HepG2 (cell line): ENCODE data around the gene RB1. TPM values are rescaled to one million over a fixed set of nuclear protein-coding genes. Genes with fewer than 3 reads are reported as not detected.

Source experiments
- ATAC-seq: fragments of 200-7000 bp; cut with Tn5 transposase; 3 replicates; pipeline ENCODE4 v1.9.1; 2020; ENCODE audit warnings: mild to moderate bottlenecking, moderate library complexity
- BruUV-seq: library from RNA; stranded (reverse); fragments of 400-500 nt; replicated peaks from 2 replicates; lab custom pipeline; 2021; lab: Mats Ljungman, UMichigan
- CTCF ChIA-PET: fragments of 300-600 bp; formaldehyde crosslinking; extraction: SDS; loops from one replicate; lab custom pipeline; 2021; ENCODE audit warnings: low total read pairs, inconsistent platforms, low intra/inter-chr PET ratio; lab: Yijun Ruan, JAX
- POLR2A ChIA-PET: fragments of 350-600 bp; sonication (Branson Sonifier 250); formaldehyde crosslinking; loops from one replicate; lab custom pipeline; 2020; ENCODE audit warnings: antibody characterized with exemption, inconsistent platforms; lab: Yijun Ruan, JAX
- DNase-seq: peaks from one replicate; pipeline ENCODE4 v3.0.0-alpha.2; 2015; ENCODE audit warnings: low spot score
- FAIRE-seq: peaks from 3 replicates; lab custom pipeline; 2011; peaks lifted over from hg19 to GRCh38; lab: Jason Lieb, UNC
- H2AFZ ChIP-seq: one replicate; pipeline ENCODE4 v1.6.1; 2011; ENCODE audit warnings: low read length, inconsistent platforms
- H3K27ac ChIP-seq: fragments of 300-600 bp; 3 replicates; pipeline ENCODE4 v1.8.0; 2011; ENCODE audit warnings: mixed run types, mild to moderate bottlenecking, mixed read lengths, low read length, inconsistent platforms; ENCODE audit not compliant: insufficient read depth; ENCODE audit errors: extremely low read length
- H3K27me3 ChIP-seq, 2 experiments: fragments of 200-600 bp in 1 of 2; 2 replicates in 1 of 2; 3 replicates in 1 of 2; pipeline versions ENCODE4 v1.6.0 to v1.8.0; 2011; ENCODE audit warnings: low read length in 2 of 2, mild to moderate bottlenecking in 2 of 2, moderate library complexity in 2 of 2, inconsistent platforms in 1 of 2; ENCODE audit not compliant: insufficient read depth in 2 of 2, control insufficient read depth in 1 of 2
- H3K36me3 ChIP-seq, 2 experiments: fragments of 200-600 bp in 1 of 2; replicated peaks in 1 of 2; 2 replicates in 1 of 2; 3 replicates in 1 of 2; pipeline versions ENCODE4 v1.5.1 to v1.8.0; 2011; ENCODE audit warnings: low read length in 2 of 2, inconsistent platforms in 1 of 2; ENCODE audit not compliant: insufficient read depth in 2 of 2, control insufficient read depth in 1 of 2
- H3K4me1 ChIP-seq: 2 replicates; pipeline ENCODE4 v1.5.1; 2012; ENCODE audit warnings: low read length, inconsistent platforms; ENCODE audit not compliant: insufficient read depth
- H3K4me2 ChIP-seq: 2 replicates; pipeline ENCODE4 v1.6.0; 2011; ENCODE audit warnings: low read depth, low read length, inconsistent platforms
- H3K4me3 ChIP-seq, 3 experiments: fragments of 200-600 bp in 1 of 3; sonication (generic), shearing (Covaris generic) in 1 of 3; replicated peaks in 1 of 3; 2 replicates each; pipeline ENCODE4 v1.5.1; 2011 to 2016; ENCODE audit warnings: low read length in 3 of 3, inconsistent platforms in 2 of 3, low read depth in 2 of 3, mild to moderate bottlenecking in 2 of 3, control low read depth in 1 of 3, mixed read lengths in 1 of 3; ENCODE audit not compliant: insufficient read depth in 1 of 3
- H3K79me2 ChIP-seq: one replicate; pipeline ENCODE4 v1.6.1; 2011; ENCODE audit warnings: low read length, inconsistent platforms; ENCODE audit not compliant: insufficient read depth
- H3K9ac ChIP-seq: 2 replicates; pipeline ENCODE4 v1.6.0; 2011; ENCODE audit warnings: mild to moderate bottlenecking, low read depth, low read length, inconsistent platforms; ENCODE audit not compliant: insufficient read depth
- H3K9me3 ChIP-seq: 2 replicates; pipeline ENCODE4 v1.5.1; 2012; ENCODE audit warnings: mild to moderate bottlenecking, low read length
- H4K20me1 ChIP-seq: 2 replicates; pipeline ENCODE4 v1.6.0; 2011; ENCODE audit warnings: inconsistent platforms, mild to moderate bottlenecking, low read length, moderate library complexity; ENCODE audit not compliant: insufficient read depth
- BCL3 ChIP-seq: sonication (generic); formaldehyde crosslinking; IDR thresholded peaks from 2 replicates; pipeline ENCODE4 v1.5.1; 2020; ENCODE audit warnings: mild to moderate bottlenecking, missing genetic modification reagents, moderate library complexity
- CBFB ChIP-seq: sonication (generic); formaldehyde crosslinking; IDR thresholded peaks from 2 replicates; pipeline ENCODE4 v1.4.0; 2020; ENCODE audit warnings: missing genetic modification reagents
- FOXP1 ChIP-seq, 2 experiments: fragments of 450-650 bp in 1 of 2; IDR thresholded peaks; 2 replicates each; pipeline ENCODE4 v1.6.1; 2017 to 2018; ENCODE audit warnings: antibody characterized with exemption in 1 of 2
- MIER3 ChIP-seq: IDR thresholded peaks from 2 replicates; pipeline ENCODE4 v1.6.1; 2016; ENCODE audit warnings: missing compliant biosample characterization, borderline replicate concordance
- NR2F6 ChIP-seq, 2 experiments: IDR thresholded peaks; 2 replicates each; pipeline ENCODE4 v1.6.1; 2016; ENCODE audit warnings: antibody characterized with exemption in 1 of 2, mild to moderate bottlenecking in 1 of 2
- PAWR ChIP-seq: sonication (generic); formaldehyde crosslinking; IDR thresholded peaks from 2 replicates; pipeline ENCODE4 v1.4.0; 2020; ENCODE audit warnings: missing genetic modification reagents, mild to moderate bottlenecking, borderline replicate concordance
- PPARG ChIP-seq: conservative IDR thresholded peaks from 2 replicates; pipeline ENCODE4 v1.6.1; 2016; ENCODE audit warnings: missing biosample characterization, missing genetic modification reagents
- REPIN1 ChIP-seq: sonication (generic); formaldehyde crosslinking; IDR thresholded peaks from 2 replicates; pipeline ENCODE4 v1.8.0; 2022; ENCODE audit warnings: missing genetic modification reagents, low read depth, mild to moderate bottlenecking, borderline replicate concordance
- SRSF4 ChIP-seq: fragments of 200-400 bp; formaldehyde crosslinking; IDR thresholded peaks from one replicate; pipeline ENCODE4 v1.6.1; 2018; ENCODE audit warnings: mild to moderate bottlenecking, low read depth, low read length, moderate library complexity; ENCODE audit not compliant: poor library complexity, severe bottlenecking
- TAF15 ChIP-seq: fragments of 200-400 bp; formaldehyde crosslinking; IDR thresholded peaks from one replicate; pipeline ENCODE4 v1.6.1; 2018; ENCODE audit warnings: mild to moderate bottlenecking, low read depth, low read length; ENCODE audit not compliant: poor library complexity, severe bottlenecking
- ZFP37 ChIP-seq: sonication (generic); formaldehyde crosslinking; IDR thresholded peaks from 2 replicates; pipeline ENCODE4 v1.4.0; 2020; ENCODE audit warnings: missing genetic modification reagents, borderline replicate concordance
- ZNF251 ChIP-seq: sonication (generic); formaldehyde crosslinking; IDR thresholded peaks from 2 replicates; pipeline ENCODE4 v1.9.0; 2021; ENCODE audit warnings: mild to moderate bottlenecking, missing genetic modification reagents
- ZNF3 ChIP-seq: IDR thresholded peaks from 2 replicates; pipeline ENCODE4 v1.7.0; 2017; ENCODE audit warnings: inconsistent platforms
- ZNF354B ChIP-seq: sonication (generic); formaldehyde crosslinking; IDR thresholded peaks from 2 replicates; pipeline ENCODE4 v1.8.0; 2022; ENCODE audit warnings: mild to moderate bottlenecking, missing genetic modification reagents
- ZNF577 ChIP-seq: sonication (generic); formaldehyde crosslinking; IDR thresholded peaks from 2 replicates; pipeline ENCODE4 v1.4.0; 2020; ENCODE audit warnings: mild to moderate bottlenecking, low read depth, missing genetic modification reagents, borderline replicate concordance
- WGBS: methylation state at CpG from one replicate; pipeline ENCODE4 v1.1.6; 2017; ENCODE audit warnings: low lambda C conversion rate; 5-methylcytosine and 5-hydroxymethylcytosine counted together
- in situ Hi-C: cut with HindIII; loops from 2 replicates; pipeline ENCODE4 v1.10.0; 2017; ENCODE audit warnings: low pct_unique_long_range_greater_than_20kb; ENCODE audit not compliant: extremely low pct_ligation_motif_present
- intact Hi-C: fragments of 100-400 bp; cut with micrococcal nuclease; formaldehyde crosslinking; loops from one replicate; pipeline ENCODE4 v1.10.0; 2022; ENCODE audit not compliant: unreplicated experiment
- polyA plus RNA-seq, 8 experiments: library from polyadenylated mRNA; depleted of rRNA in 3 of 8; stranded (reverse) in 7 of 8; unstranded in 1 of 8; fragments of >200 nt; fragmentation: Illumina TruSeq in 4 of 8; extraction: Trizol in 4 of 8; gene quantifications; 2 replicates each; pipeline versions ENCODE4 v1.2.1 to v1.2.3, GENCODE V29; 2011 to 2016; ENCODE audit warnings: low read depth in 4 of 8, missing spikeins in 1 of 8, mixed read lengths in 1 of 8; ENCODE audit not compliant: insufficient read depth in 1 of 8
- total RNA-seq, 5 experiments: library from RNA; depleted of rRNA; stranded (reverse); fragments of >200 nt; fragmentation: Illumina TruSeq; extraction: Trizol; gene quantifications; 2 replicates each; pipeline ENCODE4 v1.2.3, GENCODE V29; 2016; ENCODE audit warnings: low read depth in 1 of 5
- TF ChIP-seq, protein P1 (sequence below): sonication (generic); formaldehyde crosslinking; IDR thresholded peaks from 2 replicates; pipeline ENCODE4 v1.4.0; 2020; ENCODE audit warnings: low read depth, missing genetic modification reagents
- TF ChIP-seq, protein P2 (sequence below): sonication (generic); formaldehyde crosslinking; IDR thresholded peaks from 2 replicates; pipeline ENCODE4 v1.4.0; 2020; ENCODE audit warnings: mild to moderate bottlenecking, missing genetic modification reagents

Gene RB1
- total and polyA plus RNA-seq, 2 of the 13 experiments (the other 11 are each of a cell fraction or from before 2014, with no cell fraction given): 15.6 to 23.7 TPM

DNA sequence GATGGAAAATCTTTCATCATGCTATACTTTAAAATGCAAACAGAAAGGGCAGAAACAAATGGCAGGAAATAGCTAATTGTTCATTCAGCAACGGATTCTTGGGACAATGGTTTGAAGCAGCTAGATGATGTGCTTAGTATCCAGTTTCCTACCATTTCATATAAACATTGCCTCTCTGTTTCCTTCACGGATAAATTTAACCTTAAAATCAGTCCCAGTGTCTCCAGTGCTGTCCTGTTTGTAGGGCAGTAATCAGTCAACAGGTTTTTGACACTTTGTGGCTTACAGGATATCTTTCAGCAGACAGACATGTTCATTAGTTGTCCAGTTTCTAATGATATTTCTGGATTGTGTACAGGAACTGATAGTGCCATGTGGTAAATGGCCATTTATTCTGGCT is 24.7 kb upstream of the RB1 start (continued):
- TF ChIP-seq ZNF354B (CRISPR knock-in tag): no peak

DNA sequence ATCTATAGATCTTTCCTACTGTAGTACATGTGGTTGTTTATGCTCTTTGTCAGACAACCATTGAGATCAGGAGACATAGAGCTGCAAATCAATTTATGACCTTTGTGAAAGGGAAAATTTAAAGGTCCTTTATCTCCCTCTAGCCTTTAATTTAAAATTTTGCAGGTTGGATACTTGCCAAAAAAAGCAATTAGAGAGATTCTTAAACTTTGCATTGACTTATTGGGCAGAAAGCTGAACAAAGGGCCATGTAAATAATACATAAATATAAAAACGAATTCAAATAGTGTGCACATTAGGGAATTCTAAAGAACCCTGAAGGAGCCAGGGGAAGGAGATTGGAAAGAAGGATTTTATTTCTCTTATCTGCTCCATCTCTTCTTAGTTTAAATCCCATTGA is 22.0 kb upstream of the RB1 start:
- Histone ChIP-seq H3K36me3 (no peaks in the 10 kb centered on the region), H3K27ac (no peak overlapping the region), H3K27me3 (no peaks in the 10 kb centered on the region), H3K4me1 (peaks cover 6% of the 10 kb centered on the region; the same call in 1 of the 2 replicates), H3K79me2 (no peaks in the 10 kb centered on the region), H3K9me3 (no peaks in the 10 kb centered on the region), H3K4me2 (no peak overlapping the region), H3K9ac (no peak overlapping the region), H2AFZ (no peak overlapping the region), H4K20me1 (no peaks in the 10 kb centered on the region), H3K4me3 (no peak overlapping the region)
- BruUV-seq: no TSS peak
- intact Hi-C loops: no loop called here
- FAIRE-seq (no peak), ATAC-seq (no peak), DNase-seq (no peak)
- ChIA-PET POLR2A (no interaction called here), CTCF (no interaction called here)
- 24% methylated on average over 1 of the region's 1 CpG for WGBS
- in situ Hi-C loops: no loop called here
- TF ChIP-seq CBFB (CRISPR knock-in tag) (no peak), TAF15 (no peak), REPIN1 (CRISPR knock-in tag) (no peak), SRSF4 (no peak), NR2F6 (IDR thresholded peaks at IDR 0.05) (no peak), NR2F6 (CRISPR knock-in tag; IDR thresholded peaks at IDR 0.05) (no peak), ZNF577 (CRISPR knock-in tag) (no peak), ZNF3 (CRISPR knock-in tag) (no peak), FOXP1 (IDR thresholded peaks at IDR 0.05) (no peak), FOXP1 (CRISPR knock-in tag; IDR thresholded peaks at IDR 0.05) (no peak), PPARG (no peak), ZNF251 (CRISPR knock-in tag) (no peak), PAWR (CRISPR knock-in tag) (no peak), ZFP37 (no peak), MIER3 (CRISPR knock-in tag) (no peak), BCL3 (CRISPR knock-in tag) (no peak)
- TF ChIP-seq, protein P1, sequence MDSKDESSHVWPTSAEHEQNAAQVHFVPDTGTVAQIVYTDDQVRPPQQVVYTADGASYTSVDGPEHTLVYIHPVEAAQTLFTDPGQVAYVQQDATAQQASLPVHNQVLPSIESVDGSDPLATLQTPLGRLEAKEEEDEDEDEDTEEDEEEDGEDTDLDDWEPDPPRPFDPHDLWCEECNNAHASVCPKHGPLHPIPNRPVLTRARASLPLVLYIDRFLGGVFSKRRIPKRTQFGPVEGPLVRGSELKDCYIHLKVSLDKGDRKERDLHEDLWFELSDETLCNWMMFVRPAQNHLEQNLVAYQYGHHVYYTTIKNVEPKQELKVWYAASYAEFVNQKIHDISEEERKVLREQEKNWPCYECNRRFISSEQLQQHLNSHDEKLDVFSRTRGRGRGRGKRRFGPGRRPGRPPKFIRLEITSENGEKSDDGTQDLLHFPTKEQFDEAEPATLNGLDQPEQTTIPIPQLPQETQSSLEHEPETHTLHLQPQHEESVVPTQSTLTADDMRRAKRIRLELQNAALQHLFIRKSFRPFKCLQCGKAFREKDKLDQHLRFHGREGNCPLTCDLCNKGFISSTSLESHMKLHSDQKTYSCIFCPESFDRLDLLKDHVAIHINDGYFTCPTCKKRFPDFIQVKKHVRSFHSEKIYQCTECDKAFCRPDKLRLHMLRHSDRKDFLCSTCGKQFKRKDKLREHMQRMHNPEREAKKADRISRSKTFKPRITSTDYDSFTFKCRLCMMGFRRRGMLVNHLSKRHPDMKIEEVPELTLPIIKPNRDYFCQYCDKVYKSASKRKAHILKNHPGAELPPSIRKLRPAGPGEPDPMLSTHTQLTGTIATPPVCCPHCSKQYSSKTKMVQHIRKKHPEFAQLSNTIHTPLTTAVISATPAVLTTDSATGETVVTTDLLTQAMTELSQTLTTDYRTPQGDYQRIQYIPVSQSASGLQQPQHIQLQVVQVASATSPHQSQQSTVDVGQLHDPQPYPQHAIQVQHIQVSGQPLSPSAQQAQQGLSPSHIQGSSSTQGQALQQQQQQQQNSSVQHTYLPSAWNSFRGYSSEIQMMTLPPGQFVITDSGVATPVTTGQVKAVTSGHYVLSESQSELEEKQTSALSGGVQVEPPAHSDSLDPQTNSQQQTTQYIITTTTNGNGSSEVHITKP (CRISPR knock-in tag): no peak
- TF ChIP-seq, protein P2, sequence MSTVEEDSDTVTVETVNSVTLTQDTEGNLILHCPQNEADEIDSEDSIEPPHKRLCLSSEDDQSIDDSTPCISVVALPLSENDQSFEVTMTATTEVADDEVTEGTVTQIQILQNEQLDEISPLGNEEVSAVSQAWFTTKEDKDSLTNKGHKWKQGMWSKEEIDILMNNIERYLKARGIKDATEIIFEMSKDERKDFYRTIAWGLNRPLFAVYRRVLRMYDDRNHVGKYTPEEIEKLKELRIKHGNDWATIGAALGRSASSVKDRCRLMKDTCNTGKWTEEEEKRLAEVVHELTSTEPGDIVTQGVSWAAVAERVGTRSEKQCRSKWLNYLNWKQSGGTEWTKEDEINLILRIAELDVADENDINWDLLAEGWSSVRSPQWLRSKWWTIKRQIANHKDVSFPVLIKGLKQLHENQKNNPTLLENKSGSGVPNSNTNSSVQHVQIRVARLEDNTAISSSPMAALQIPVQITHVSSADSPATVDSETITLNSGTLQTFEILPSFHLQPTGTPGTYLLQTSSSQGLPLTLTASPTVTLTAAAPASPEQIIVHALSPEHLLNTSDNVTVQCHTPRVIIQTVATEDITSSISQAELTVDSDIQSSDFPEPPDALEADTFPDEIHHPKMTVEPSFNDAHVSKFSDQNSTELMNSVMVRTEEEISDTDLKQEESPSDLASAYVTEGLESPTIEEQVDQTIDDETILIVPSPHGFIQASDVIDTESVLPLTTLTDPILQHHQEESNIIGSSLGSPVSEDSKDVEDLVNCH (CRISPR knock-in tag): no peak
